ENCODE data around the gene ABHD6.

ABHD6 gene

GRCh38 chr3:58308728-58309127 lies 71.1 kb downstream of the ABHD6 start:
- TF ChIP-seq CTCF (IDR thresholded peaks at IDR 0.05; ENCODE audit: low read length, missing control alignments): no peak
- H3K4me3 ChIP-seq (replicated peaks; ENCODE audit: low read depth, low read length): no peak overlapping the region
- DNase-seq (ENCODE audit: low read depth): peak; percentile 29

DNA sequence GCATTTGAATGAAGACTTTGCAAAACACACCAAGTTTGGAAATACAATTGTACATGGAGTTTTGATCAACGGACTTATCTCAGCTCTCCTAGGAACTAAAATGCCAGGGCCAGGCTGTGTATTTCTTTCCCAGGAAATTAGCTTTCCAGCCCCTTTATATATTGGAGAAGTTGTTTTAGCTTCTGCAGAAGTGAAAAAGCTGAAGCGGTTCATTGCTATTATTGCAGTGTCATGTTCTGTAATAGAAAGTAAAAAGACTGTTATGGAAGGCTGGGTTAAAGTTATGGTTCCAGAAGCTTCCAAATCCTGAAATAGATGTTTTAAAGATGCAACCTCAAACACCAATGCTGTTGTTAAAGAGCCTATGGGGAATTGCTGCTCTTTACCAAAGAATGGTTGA lies 80.2 kb downstream of the ABHD6 start:
- no peak for DNase-seq (ENCODE audit: low read depth)
- H3K4me3 ChIP-seq (replicated peaks; ENCODE audit: low read depth, low read length): no peak overlapping the region
- no peak for TF ChIP-seq CTCF (IDR thresholded peaks at IDR 0.05; ENCODE audit: low read length, missing control alignments)

GRCh38 chr3:58321791-58322190 lies 84.2 kb downstream of the ABHD6 start:
- no peak overlapping the region for H3K4me3 ChIP-seq (replicated peaks; ENCODE audit: low read depth, low read length)
- TF ChIP-seq CTCF (IDR thresholded peaks at IDR 0.05; ENCODE audit: low read length, missing control alignments): no peak
- no peak for DNase-seq (ENCODE audit: low read depth)

DNA sequence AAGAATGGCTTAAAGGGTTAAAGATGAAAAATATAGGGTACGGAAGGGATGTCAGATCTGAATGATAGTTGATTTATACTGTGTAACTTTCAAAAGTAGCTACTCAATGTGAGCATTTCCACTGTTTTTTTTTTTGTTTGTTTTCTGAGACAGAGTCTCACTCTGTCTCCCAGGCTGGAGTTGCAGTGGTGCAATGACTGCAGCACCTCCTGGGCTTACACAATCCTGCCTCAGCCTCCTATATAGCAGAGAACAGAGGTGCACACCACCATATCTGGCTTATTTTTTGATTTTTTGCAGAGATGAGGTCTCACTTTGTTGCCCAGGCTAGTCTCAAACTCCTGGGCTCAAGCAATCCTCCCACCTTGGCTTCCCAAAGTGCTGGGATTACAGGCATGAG lies 85.2 kb downstream of the ABHD6 start:
- no peak for TF ChIP-seq CTCF (IDR thresholded peaks at IDR 0.05; ENCODE audit: low read length, missing control alignments)
- no peak overlapping the region for H3K4me3 ChIP-seq (replicated peaks; ENCODE audit: low read depth, low read length)
- DNase-seq (ENCODE audit: low read depth): no peak

- no peak for DNase-seq (ENCODE audit: low read depth)
- no peak for TF ChIP-seq CTCF (IDR thresholded peaks at IDR 0.05; ENCODE audit: low read length, missing control alignments)
- no peak overlapping the region for H3K4me3 ChIP-seq (replicated peaks; ENCODE audit: low read depth, low read length)
Measured at GRCh38 chr3:58323529-58324390, 86.2 kb downstream of the ABHD6 start.

GRCh38 chr3:58324391-58325390 lies 87.1 kb downstream of the ABHD6 start:
- no peak overlapping the region for H3K4me3 ChIP-seq (replicated peaks; ENCODE audit: low read depth, low read length)
- no peak for DNase-seq (ENCODE audit: low read depth)
- TF ChIP-seq CTCF (IDR thresholded peaks at IDR 0.05; ENCODE audit: low read length, missing control alignments): no peak

Data from fibroblast of pulmonary artery (primary cell).